RWPE2 (cell line): ENCODE results near the gene ZBTB18.

ENCODE experiments used
- ATAC-seq: fragments of 200-7000 bp; cut with Tn5 transposase; 3 replicates; pipeline ENCODE4 v1.9.1; 2021; ENCODE audit warnings: low read depth
- DNase-seq: peaks from one replicate; pipeline ENCODE4 v3.0.0-alpha.2; 2020; ENCODE audit warnings: low spot score
- H3K27ac ChIP-seq: fragments of 450-650 bp; 2 replicates; pipeline ENCODE4 v1.5.1; 2017; ENCODE audit warnings: mild to moderate bottlenecking; ENCODE audit not compliant: poor library complexity, severe bottlenecking
- H3K27me3 ChIP-seq: fragments of 250-450 bp; sonication (Bioruptor Pico); 2 replicates; pipeline ENCODE4 v1.5.1; 2021; ENCODE audit warnings: mild to moderate bottlenecking, moderate library complexity; ENCODE audit not compliant: insufficient read depth, poor library complexity, severe bottlenecking
- H3K36me3 ChIP-seq: fragments of 250-450 bp; sonication (Bioruptor Pico); 2 replicates; pipeline ENCODE4 v1.5.1; 2020; ENCODE audit warnings: low read depth, mild to moderate bottlenecking, moderate library complexity
- H3K4me1 ChIP-seq: fragments of 250-450 bp; sonication (Bioruptor Pico); 2 replicates; pipeline ENCODE4 v1.5.1; 2021; ENCODE audit warnings: mild to moderate bottlenecking, moderate library complexity; ENCODE audit not compliant: insufficient read depth, poor library complexity, severe bottlenecking
- H3K4me3 ChIP-seq: fragments of 250-450 bp; sonication (Bioruptor Pico); 2 replicates; pipeline ENCODE4 v1.5.1; 2021; ENCODE audit warnings: mild to moderate bottlenecking, moderate library complexity; ENCODE audit not compliant: severe bottlenecking
- H3K9me3 ChIP-seq: fragments of 250-450 bp; sonication (Bioruptor Pico); 2 replicates; pipeline ENCODE4 v1.5.1; 2021; ENCODE audit warnings: mild to moderate bottlenecking, moderate library complexity; ENCODE audit not compliant: severe bottlenecking
- TF ChIP-seq, protein P1 (sequence below): fragments of 450-650 bp; IDR thresholded peaks from one replicate; pipeline ENCODE4 v1.5.1; 2017; ENCODE audit warnings: mild to moderate bottlenecking, moderate library complexity; ENCODE audit not compliant: poor library complexity, severe bottlenecking

ZBTB18 gene

DNA sequence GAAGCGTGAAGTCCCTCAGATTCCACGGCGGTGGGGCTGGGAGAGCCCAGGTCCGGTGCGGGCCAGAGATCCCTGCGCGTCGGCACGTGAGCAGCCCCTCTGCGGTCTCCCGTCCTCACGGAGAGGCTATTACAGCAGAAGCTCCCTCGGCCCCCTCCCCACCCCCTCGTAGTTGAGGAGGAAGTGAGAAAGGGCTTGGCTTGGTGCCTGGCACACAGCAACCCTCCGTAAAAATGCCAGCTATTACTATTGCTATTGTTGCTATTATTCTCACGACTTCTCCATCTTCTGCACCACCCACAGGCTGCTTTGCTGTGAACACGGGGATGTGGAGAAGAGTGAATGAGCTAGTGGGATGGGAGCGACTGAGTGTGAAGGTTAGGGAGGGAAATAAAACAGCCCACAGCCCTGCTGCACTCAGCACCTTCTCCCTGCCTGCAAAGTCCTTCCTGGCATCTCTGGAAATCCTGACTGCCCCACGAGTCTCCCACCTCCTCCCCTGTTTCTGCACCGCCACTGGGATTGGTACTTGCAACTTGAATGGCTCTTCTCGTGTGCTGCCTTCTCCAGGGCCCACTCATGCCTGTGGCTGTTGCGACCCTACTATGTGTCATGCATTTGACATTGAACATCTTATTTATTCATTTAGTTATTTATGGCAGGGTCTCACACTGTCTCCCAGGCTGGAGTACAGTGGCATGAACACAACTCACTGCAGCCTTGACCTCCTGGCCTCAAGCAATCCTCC, 26.6 kb downstream of the ZBTB18 start:
- no peak for DNase-seq
- no peaks in the 10 kb centered on the region for H3K4me1 ChIP-seq
- TF ChIP-seq, protein P1, sequence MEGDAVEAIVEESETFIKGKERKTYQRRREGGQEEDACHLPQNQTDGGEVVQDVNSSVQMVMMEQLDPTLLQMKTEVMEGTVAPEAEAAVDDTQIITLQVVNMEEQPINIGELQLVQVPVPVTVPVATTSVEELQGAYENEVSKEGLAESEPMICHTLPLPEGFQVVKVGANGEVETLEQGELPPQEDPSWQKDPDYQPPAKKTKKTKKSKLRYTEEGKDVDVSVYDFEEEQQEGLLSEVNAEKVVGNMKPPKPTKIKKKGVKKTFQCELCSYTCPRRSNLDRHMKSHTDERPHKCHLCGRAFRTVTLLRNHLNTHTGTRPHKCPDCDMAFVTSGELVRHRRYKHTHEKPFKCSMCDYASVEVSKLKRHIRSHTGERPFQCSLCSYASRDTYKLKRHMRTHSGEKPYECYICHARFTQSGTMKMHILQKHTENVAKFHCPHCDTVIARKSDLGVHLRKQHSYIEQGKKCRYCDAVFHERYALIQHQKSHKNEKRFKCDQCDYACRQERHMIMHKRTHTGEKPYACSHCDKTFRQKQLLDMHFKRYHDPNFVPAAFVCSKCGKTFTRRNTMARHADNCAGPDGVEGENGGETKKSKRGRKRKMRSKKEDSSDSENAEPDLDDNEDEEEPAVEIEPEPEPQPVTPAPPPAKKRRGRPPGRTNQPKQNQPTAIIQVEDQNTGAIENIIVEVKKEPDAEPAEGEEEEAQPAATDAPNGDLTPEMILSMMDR: no peak

GRCh38 chr1:244080343-244080929, 29.4 kb downstream of the ZBTB18 start:
- H3K9me3 ChIP-seq: no peaks in the 10 kb centered on the region
- H3K4me3 ChIP-seq: no peak overlapping the region
- no peaks in the 10 kb centered on the region for H3K27me3 ChIP-seq
- DNase-seq (no peak), ATAC-seq (no peak)
- TF ChIP-seq, protein P1: no peak
- no peaks in the 10 kb centered on the region for H3K36me3 ChIP-seq
- H3K4me1 ChIP-seq: no peaks in the 10 kb centered on the region
- H3K27ac ChIP-seq: no peak overlapping the region

More for the DNA sequence above, 26.6 kb downstream of the ZBTB18 start:
- Histone ChIP-seq H3K27ac (no peak overlapping the region), H3K27me3 (no peaks in the 10 kb centered on the region), H3K36me3 (no peaks in the 10 kb centered on the region), H3K4me3 (no peak overlapping the region), H3K9me3 (no peaks in the 10 kb centered on the region)
- ATAC-seq: no peak

- no peak for DNase-seq
- no peak for ATAC-seq
- H3K27me3 ChIP-seq: no peaks in the 10 kb centered on the region
These were observed 31.9 kb downstream of the ZBTB18 start for GRCh38 chr1:244082969-244083368.

DNA sequence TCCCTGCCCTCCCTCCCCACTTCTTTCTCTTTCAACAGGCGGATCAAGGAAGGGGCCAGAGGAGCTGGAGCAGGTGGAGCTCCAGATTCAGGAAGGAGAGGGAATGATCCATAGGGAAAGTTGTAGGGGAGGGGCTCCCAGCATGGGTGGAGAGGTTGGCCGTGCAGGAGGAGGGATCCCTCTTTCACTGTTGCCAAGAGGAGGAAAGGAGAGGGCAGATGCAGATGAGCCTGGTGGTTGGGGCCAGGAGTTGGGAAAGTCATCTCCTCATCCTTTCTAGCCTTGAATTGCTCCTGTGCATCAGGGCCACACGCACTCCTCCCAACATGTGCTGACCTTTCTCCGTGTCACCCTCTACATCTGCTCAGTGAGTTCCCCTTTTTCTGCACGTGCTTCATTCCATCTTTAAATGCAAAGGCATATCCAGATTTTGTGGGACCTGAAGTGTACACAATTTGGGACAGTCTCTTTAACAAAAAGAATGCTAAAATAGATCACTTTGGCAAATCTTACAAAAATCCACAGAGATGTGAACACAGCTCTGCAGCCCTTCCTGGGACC, 32.4 kb downstream of the ZBTB18 start:
- Histone ChIP-seq H3K4me3 (no peak overlapping the region), H3K4me1 (no peaks in the 10 kb centered on the region), H3K9me3 (no peaks in the 10 kb centered on the region), H3K36me3 (no peaks in the 10 kb centered on the region), H3K27ac (no peak overlapping the region), H3K27me3 (no peaks in the 10 kb centered on the region)
- TF ChIP-seq, protein P1: no peak
- ATAC-seq (no peak), DNase-seq (no peak)

More at GRCh38 chr1:244082969-244083368, 31.9 kb downstream of the ZBTB18 start:
- TF ChIP-seq, protein P1: no peak
- H3K4me3 ChIP-seq: no peak overlapping the region
- no peaks in the 10 kb centered on the region for H3K4me1 ChIP-seq
- no peak overlapping the region for H3K27ac ChIP-seq
- H3K9me3 ChIP-seq: no peaks in the 10 kb centered on the region
- H3K36me3 ChIP-seq: no peaks in the 10 kb centered on the region
